ENCODE data around the gene ZNF511.

GRCh38 chr10:133355991-133356390, 47.3 kb downstream of the ZNF511 start:
- no peak for TF ChIP-seq POLR2AphosphoS5 (IDR thresholded peaks at IDR 0.05; ENCODE audit: borderline replicate concordance, low read depth, low read length)
- TF ChIP-seq EZH2 (IDR thresholded peaks at IDR 0.05): no peak
- no peak for TF ChIP-seq FOXP2 (optimal IDR thresholded peaks at IDR 0.05; ENCODE audit: control extremely low read depth, extremely low read length, insufficient read depth)

Data from SK-N-MC (cell line).